Body of pancreas (tissue), 4 donors: ENCODE results near the gene C12orf57. TPM values are rescaled to one million over a fixed set of nuclear protein-coding genes. Genes with fewer than 3 reads are reported as not detected.

Experiments
- ATAC-seq: fragments of 150-250 bp; one replicate; pipeline ENCODE4 v1.9.1; 2016
- DNase-seq, 4 donors: peaks; one replicate each; pipeline ENCODE4 v3.0.0-alpha.2; 2019
- H3K27ac ChIP-seq, 4 donors: fragments of 200-600 bp; sonication (generic); 1 replicate in 3 of 4; 2 replicates in 1 of 4; pipeline versions ENCODE4 v1.5.1 to v1.6.1; 2016 to 2019; ENCODE audit warnings: mild to moderate bottlenecking in 1 of 4, mixed read lengths in 1 of 4, moderate library complexity in 1 of 4
- H3K27me3 ChIP-seq, 2 donors: fragments of 200-600 bp; sonication (generic); one replicate each; pipeline ENCODE4 v1.6.0; 2016; ENCODE audit warnings: mild to moderate bottlenecking in 1 of 2
- H3K36me3 ChIP-seq, 2 donors: fragments of 200-600 bp; sonication (generic); replicated peaks in 1 of 2; 2 replicates each; pipeline ENCODE4 v1.5.1; 2016; ENCODE audit warnings: low read depth in 2 of 2; ENCODE audit not compliant: insufficient read depth in 1 of 2
- H3K4me1 ChIP-seq: fragments of 200-600 bp; sonication (generic); one replicate; pipeline ENCODE4 v1.6.0; 2016
- H3K4me3 ChIP-seq, 2 donors: fragments of 200-600 bp; sonication (generic); 1 replicate in 1 of 2; 2 replicates in 1 of 2; pipeline ENCODE4 v1.5.1; 2016 to 2019
- H3K9me3 ChIP-seq, 3 donors: fragments of 200-600 bp; sonication (generic); 1 replicate in 2 of 3; 2 replicates in 1 of 3; pipeline ENCODE4 v1.5.1; 2016
- POLR2A ChIP-seq, 3 donors: fragments of 450-650 bp; IDR thresholded peaks; one replicate each; pipeline ENCODE4 v1.6.1; 2016; ENCODE audit warnings: antibody characterized with exemption in 3 of 3, mild to moderate bottlenecking in 2 of 3
- WGBS, 2 donors: methylation state at CpG; one replicate each; pipeline ENCODE4 v1.1.5; 2017; 5-methylcytosine and 5-hydroxymethylcytosine counted together
- intact Hi-C: fragments of 100-400 bp; cut with DNase I; formaldehyde crosslinking; loops from one replicate; pipeline ENCODE4 v1.15.1; 2023
- total RNA-seq, 2 donors: library from RNA; depleted of rRNA; stranded (reverse); fragments of >200 nt; gene quantifications; one replicate each; pipeline ENCODE4 v1.1.0, GENCODE V29; 2016
- TF ChIP-seq, protein P1 (sequence below), 7 experiments: fragments of 450-650 bp in 4 of 7; fragments of 200-600 bp in 3 of 7; sonication (generic) in 3 of 7; IDR thresholded peaks; one replicate each; pipeline ENCODE4 v1.5.1; 2016 to 2019; ENCODE audit warnings: antibody characterized with exemption in 7 of 7

Gene C12orf57, protein sequence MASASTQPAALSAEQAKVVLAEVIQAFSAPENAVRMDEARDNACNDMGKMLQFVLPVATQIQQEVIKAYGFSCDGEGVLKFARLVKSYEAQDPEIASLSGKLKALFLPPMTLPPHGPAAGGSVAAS
- 100 to 1,000 TPM; 219 to 302 TPM for total RNA-seq

GRCh38 chr12:6943722-6944380 lies at the start of gene C12orf57, which contains the start of gene RNU7-1:
C12orf57 (plus strand) TSS chr12:6944022; CDS start chr12:6944122, 100 bp downstream.
RNU7-1 (plus strand) TSS chr12:6943816.
- DNase-seq (peak; percentile 78 to 85 (median 81)), ATAC-seq (peak; percentile 53)
- WGBS, 2 donors: 0% methylated on average over 13 to 28 of the region's 31 CpGs
- Histone ChIP-seq H3K36me3 (no peaks in the 10 kb centered on the region), H3K27me3 (no peaks in the 10 kb centered on the region), H3K27ac (peak within 1 kb of the TSS; percentile 89 to 98 (median 93)), H3K9me3 (no peaks in the 10 kb centered on the region), H3K4me1 (peaks cover 39% of the 10 kb centered on the region), H3K4me3 (peak within 1 kb of the TSS; percentile 54 to 81)
- TF ChIP-seq, protein P1, sequence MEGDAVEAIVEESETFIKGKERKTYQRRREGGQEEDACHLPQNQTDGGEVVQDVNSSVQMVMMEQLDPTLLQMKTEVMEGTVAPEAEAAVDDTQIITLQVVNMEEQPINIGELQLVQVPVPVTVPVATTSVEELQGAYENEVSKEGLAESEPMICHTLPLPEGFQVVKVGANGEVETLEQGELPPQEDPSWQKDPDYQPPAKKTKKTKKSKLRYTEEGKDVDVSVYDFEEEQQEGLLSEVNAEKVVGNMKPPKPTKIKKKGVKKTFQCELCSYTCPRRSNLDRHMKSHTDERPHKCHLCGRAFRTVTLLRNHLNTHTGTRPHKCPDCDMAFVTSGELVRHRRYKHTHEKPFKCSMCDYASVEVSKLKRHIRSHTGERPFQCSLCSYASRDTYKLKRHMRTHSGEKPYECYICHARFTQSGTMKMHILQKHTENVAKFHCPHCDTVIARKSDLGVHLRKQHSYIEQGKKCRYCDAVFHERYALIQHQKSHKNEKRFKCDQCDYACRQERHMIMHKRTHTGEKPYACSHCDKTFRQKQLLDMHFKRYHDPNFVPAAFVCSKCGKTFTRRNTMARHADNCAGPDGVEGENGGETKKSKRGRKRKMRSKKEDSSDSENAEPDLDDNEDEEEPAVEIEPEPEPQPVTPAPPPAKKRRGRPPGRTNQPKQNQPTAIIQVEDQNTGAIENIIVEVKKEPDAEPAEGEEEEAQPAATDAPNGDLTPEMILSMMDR (IDR thresholded peaks at IDR 0.05): no peak
- TF ChIP-seq POLR2A (IDR thresholded peaks at IDR 0.05): peak; percentile 82 to 100 (median 100)
- intact Hi-C loops: no loop called here

GRCh38 chr12:6894321-6894720 lies 49.5 kb upstream of the C12orf57 start:
- Histone ChIP-seq H3K9me3 (no peaks in the 10 kb centered on the region), H3K4me1 (peaks cover 13% of the 10 kb centered on the region), H3K4me3 (no peak overlapping the region), H3K27me3 (no peaks in the 10 kb centered on the region), H3K36me3 (no peaks in the 10 kb centered on the region), H3K27ac (no peak overlapping the region)
- ATAC-seq (no peak), DNase-seq (no peak)
- TF ChIP-seq, protein P1 (IDR thresholded peaks at IDR 0.05): no peak
- no peak for TF ChIP-seq POLR2A (IDR thresholded peaks at IDR 0.05)
- intact Hi-C loops: no loop called here
- 59 to 78% methylated on average over 3 of the region's 3 CpGs for WGBS, 2 donors

GRCh38 chr12:6896846-6897435 lies 46.9 kb upstream of the C12orf57 start:
- no peaks in the 10 kb centered on the region for H3K9me3 ChIP-seq
- H3K4me3 ChIP-seq: no peak overlapping the region
- 62 to 67% methylated on average over 6 of the region's 6 CpGs for WGBS, 2 donors
- H3K36me3 ChIP-seq: no peaks in the 10 kb centered on the region
- TF ChIP-seq POLR2A (IDR thresholded peaks at IDR 0.05): no peak
- TF ChIP-seq, protein P1 (IDR thresholded peaks at IDR 0.05): no peak
- intact Hi-C loops: no loop called here
- DNase-seq: peak in 2 of 4 donors; percentile 21 to 63
- H3K27ac ChIP-seq: no peak overlapping the region
- peak; percentile 23 for ATAC-seq
- H3K27me3 ChIP-seq: no peaks in the 10 kb centered on the region
- H3K4me1 ChIP-seq: peaks cover 15% of the 10 kb centered on the region

DNA sequence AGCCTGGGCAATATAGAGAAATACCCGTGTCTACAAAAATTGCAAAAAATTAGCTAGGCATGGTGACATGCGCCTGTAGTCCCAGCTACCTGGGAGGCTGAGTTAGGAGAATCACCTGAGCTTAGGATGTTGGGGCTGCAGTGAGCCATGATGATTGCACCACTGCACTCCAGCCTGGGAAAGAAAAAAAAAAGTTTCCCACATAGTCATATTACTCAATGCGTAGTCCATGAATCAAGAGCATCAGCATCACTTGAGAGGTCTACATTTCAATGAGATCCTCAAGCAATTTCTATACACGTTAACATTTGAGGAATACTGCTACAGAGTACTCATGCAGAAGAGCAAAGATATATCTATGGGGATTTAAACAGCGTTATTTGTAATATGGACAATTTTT lies 44.4 kb upstream of the C12orf57 start:
- 65 to 70% methylated on average over 5 of the region's 5 CpGs for WGBS, 2 donors
- intact Hi-C loops: no loop called here
- ATAC-seq (no peak), DNase-seq (no peak)
- H3K4me3 ChIP-seq: no peak overlapping the region
- H3K27me3 ChIP-seq: no peaks in the 10 kb centered on the region
- H3K27ac ChIP-seq: peak overlapping the region in 1 of 4 donors; percentile 78
- no peak for TF ChIP-seq POLR2A (IDR thresholded peaks at IDR 0.05)
- no peaks in the 10 kb centered on the region for H3K9me3 ChIP-seq
- no peaks in the 10 kb centered on the region for H3K36me3 ChIP-seq
- H3K4me1 ChIP-seq: peaks cover 21% of the 10 kb centered on the region

DNA sequence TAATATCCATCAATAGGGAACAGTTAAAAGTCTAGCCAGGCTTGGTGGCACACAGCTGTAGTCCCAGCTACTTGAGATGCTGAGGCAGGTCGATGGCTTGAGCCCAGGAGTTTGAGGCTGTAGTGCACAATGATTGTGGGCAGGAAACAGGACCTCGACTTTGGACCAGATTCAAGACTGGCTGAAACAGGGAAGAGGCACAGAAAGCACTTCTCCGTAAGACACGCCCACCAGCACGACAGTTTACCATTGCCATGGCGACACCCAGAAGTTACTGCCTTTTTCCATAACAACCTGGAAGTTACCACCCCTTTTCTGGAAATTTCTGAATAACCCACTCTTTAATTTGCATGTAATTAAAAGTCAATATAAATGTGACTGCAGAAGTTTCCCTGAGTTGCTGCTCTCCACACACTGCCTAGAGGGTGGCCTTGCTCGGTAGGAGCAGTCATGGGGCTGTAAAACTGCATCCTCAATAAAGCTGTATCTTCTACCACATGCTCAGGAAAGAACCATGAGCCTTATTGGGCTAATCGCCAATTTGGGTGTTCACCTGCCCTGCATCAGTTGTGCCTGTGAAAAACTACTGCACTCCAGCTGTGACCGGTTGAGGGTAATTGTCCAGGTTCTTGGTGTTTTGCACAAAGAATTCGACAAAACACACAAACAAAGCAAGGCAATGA lies 43.8 kb upstream of the C12orf57 start:
- 23 to 26% methylated on average over 10 of the region's 10 CpGs for WGBS, 2 donors
- Histone ChIP-seq H3K36me3 (no peaks in the 10 kb centered on the region), H3K4me3 (no peak overlapping the region), H3K27ac (peak overlapping the region; percentile 52 to 78 (median 58)), H3K27me3 (no peaks in the 10 kb centered on the region), H3K9me3 (no peaks in the 10 kb centered on the region), H3K4me1 (peaks cover 23% of the 10 kb centered on the region)
- intact Hi-C loops: no loop called here
- ATAC-seq (peak; percentile 52), DNase-seq (peak; percentile 76 to 90 (median 82))
- peak in 2 of 3 donors; percentile 41 to 46 for TF ChIP-seq POLR2A (IDR thresholded peaks at IDR 0.05)
- TF ChIP-seq, protein P1 (IDR thresholded peaks at IDR 0.05): no peak
